ENCODE measurements around the gene MT1HL1.
"Not testable (repeated sequence)": the region's sequence is repeated elsewhere in the genome, so short reads cannot be mapped to it uniquely, and the experiment has no call there.

MT1HL1 gene

DNA sequence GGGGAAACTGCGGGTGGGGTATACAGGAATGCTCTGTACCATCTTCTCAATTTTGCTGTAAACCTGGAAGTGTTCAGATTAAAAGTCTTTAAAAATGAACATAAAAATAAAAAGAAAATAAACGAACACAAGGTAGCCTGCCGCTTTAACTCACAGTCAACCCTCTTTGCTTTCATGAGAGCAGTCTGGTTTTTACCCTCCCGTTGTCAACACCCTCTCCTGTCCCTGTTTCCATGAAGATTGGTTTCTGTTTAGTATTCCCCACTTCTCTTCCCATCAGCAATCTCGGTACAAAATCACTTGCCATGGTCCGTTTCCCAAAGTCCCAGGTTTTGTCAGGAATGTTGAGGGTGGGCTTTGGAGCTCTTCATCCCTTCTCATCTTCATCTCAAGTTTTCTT, 28.8 kb downstream of the MT1HL1 start:
- no peak for DNase-seq (ENCODE audit: low read depth)

DNA sequence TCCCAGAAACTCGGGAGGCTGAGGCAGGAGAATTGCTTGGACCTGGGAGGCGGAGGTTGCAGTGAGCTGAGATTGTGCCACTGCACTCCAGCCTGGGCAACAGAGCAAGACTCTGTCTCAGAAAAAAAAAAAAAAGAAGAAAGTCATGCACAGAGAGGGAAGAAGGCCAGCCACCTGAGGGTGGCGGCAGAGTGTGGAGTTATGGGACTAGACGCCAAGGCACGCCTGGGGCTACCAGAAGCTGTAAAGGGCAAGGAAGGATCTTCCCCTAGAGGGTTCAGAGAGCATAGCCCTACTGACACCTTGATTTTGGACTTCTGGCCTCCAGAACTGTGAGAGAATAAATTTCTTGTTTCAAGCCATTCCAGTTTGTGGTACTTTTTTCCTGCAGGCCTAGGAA, 30.2 kb downstream of the MT1HL1 start:
- not testable (repeated sequence) for DNase-seq (ENCODE audit: low read depth)

DNA sequence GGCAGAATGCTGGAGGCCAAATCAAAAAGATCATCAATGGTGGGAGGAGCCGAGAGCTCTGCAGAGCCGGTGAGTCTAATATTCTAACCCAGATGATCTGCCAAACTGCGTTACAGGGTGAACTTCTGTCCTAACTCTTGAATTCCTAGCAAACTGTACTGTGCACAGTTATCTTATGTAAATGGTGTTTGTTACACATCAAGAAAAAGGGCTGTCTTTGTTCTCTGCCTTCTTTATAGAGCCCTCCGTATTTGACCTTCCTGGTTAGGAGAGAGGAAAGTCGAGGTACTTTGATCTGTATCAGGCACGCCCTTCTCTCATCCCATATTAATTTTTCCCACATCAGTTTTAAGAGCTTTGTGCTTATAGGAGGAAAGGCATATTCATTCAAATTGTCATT, 37.6 kb downstream of the MT1HL1 start:
- DNase-seq (ENCODE audit: low read depth) = no peak

DNA sequence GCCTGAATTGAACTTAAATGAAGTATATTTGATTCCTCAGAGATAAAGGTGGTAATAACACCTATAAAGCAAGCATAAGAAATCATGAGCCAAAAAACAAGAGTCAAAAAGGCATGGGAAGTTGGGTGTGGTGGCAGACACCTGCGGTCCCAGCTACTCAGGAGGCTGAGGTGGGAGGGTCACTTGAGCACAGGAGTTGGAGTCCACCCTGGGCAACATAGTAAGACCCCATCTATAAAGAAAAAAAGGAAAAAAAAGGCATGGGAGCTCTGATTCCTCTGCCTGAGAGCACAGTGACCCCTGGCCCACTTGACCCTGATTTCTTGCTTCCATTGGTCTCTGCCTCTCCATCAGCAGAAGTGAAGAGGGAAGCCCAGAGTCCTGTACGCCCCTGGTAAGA, 40.3 kb downstream of the MT1HL1 start:
- no peak for DNase-seq (ENCODE audit: low read depth)

DNA sequence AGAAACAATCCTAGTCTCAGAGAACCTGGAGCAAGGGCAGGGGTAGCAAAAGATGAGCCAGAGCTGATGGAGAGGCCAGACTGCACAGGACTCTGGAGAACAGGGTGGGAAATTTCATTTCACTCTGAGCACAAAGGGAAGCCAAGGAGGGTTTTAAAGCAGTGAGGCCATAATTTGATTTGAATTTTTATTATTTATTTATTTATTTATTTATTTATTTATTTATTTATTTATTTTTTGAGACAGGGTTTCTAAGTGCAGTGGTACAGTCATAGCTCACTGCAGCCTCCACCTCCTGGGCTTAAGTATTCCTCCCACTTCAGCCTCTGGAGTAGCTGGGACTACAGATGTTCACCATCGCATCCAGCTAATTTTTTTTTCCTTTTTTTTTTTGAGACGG, 45.1 kb downstream of the MT1HL1 start:
- DNase-seq (ENCODE audit: low read depth) = no peak

DNA sequence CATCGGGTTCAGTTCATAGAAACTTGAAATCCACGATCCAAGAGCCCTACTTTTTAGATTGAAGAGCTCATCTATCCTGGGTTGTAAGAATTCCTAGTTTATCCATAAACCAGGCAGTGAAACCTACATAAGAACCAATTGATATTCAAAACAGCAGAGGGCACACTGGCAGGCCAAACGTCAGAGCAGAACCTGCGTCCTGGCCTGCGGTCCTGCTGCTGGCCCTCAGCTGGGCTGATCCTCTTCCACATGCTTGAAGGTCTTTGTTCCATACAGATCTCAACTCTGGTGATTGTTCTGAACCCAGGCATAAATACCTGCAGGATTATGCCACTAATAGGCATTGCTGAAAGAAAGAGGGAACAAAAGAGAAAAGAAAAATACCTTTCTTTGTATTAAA, 47.0 kb downstream of the MT1HL1 start:
- no peak for DNase-seq (ENCODE audit: low read depth)

Data from stimulated activated CD8-positive, alpha-beta memory T cell treated with anti-CD3 and anti-CD28 coated beads, Interleukin-15, amount 100 ng/mL, for 24 hours (primary cell).